ENCODE measurements around the gene SLC44A4.
"Not testable (repeated sequence)": the region's sequence is repeated elsewhere in the genome, so short reads cannot be mapped to it uniquely, and the experiment has no call there.

The SLC44A4 gene

GRCh38 chr6:31878726-31879125 is at the start of gene SLC44A4:
Gene SLC44A4, minus strand, starts transcription at chr6:31878997. Its CDS starts 17 bp downstream, at chr6:31878980.
- no peak for DNase-seq

DNA sequence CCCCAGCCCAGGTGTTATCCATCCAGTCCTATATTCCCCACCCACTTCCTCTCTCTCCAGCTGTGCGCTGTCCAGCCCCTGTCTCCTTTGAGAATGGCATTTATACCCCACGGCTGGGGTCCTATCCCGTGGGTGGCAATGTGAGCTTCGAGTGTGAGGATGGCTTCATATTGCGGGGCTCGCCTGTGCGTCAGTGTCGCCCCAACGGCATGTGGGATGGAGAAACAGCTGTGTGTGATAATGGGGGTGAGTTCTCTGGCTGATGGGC is 49.8 kb upstream of the SLC44A4 start:
- no peak for DNase-seq

DNA sequence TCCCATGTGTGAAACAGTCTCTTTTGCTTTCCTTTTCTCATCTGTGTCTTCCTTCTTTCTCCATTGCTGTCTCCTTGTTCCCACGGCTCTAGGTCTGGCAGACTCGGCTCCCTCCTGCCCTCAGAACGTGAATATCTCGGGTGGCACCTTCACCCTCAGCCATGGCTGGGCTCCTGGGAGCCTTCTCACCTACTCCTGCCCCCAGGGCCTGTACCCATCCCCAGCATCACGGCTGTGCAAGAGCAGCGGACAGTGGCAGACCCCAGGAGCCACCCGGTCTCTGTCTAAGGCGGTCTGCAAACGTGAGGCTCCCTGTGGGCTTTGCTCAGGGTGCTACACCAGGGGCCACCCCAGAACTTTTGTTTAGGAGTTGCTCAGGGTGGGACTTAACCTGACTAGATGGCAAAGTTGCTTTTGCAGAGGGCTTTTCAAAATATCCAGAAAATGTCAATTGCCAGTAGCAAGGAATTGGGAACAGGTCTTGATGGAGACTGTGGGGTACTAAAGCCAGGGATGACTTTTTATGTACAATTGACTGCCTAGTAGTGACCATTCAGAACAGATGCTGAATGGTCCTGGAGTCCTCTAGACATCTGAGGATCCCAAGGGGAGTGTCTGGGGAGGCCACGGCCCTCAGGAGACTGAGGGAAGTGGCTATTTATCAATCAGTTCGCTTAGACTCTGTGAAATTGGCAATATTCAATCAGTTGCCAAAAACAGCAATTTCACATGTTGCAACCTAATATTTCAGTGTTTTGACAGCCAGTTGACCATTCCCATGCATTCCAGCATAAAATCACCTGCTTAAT is 49.3 kb upstream of the SLC44A4 start:
- DNase-seq: no peak

- DNase-seq: no peak
Observed at GRCh38 chr6:31927242-31927862, 48.6 kb upstream of the SLC44A4 start, which contains the start of gene C2. Gene C2, plus strand, starts transcription at chr6:31927717. Its CDS starts 36 bp downstream, at chr6:31927753.

- peak; percentile 15 for DNase-seq
Observed at GRCh38 chr6:31922942-31923341, 44.1 kb upstream of the SLC44A4 start.

DNA sequence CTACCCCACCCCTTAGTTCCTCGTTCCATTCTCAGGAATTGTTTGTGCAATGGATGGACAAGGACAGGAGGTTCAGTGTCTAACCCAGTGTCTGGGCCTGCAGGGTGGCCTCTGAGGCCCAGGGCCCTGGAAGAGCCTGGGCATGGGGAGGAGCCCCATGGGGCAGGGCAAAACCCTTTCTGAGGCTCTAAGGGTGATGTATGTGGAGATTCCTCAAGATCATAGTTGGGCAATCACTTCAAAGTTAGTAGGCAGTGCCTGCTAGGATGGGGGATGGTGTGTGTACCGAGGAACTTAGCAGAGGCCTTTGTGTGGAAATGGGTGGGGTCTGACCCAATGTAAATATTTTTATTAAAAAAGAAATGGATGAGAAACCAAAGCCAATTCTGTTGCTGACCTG is 42.0 kb upstream of the SLC44A4 start:
- DNase-seq: no peak

DNA sequence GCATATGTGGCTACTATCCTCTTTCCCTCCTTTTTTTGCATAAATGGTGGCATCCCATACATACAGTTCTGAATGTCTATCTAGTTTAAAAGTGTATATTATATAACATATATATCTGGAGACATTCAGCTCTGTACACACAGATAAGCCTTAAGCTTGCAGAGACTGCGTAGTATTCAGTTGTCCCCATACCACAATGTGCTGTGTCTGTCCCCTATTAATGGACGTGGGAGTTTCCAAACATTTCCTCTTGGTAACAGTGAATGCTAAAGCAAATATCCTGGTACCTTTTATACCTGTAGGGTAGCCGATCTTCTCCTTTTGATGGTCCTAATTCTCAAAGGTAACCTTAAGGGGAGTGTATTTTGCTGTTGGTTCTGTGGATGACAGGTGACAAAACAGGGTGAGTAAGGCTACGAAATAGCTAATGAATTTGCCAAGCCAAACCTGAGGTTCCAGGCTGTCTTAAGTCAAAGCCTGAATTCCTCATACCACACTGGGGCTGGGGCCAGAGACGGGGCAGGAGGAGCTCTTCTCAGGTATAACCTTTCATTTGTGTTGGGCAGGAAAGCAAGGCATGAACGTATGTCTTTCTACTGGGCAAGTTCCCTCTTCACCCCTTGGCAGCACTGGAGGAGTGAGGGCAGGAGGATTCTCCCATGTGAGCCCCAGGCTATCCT is 41.0 kb upstream of the SLC44A4 start:
- DNase-seq: no peak

DNA sequence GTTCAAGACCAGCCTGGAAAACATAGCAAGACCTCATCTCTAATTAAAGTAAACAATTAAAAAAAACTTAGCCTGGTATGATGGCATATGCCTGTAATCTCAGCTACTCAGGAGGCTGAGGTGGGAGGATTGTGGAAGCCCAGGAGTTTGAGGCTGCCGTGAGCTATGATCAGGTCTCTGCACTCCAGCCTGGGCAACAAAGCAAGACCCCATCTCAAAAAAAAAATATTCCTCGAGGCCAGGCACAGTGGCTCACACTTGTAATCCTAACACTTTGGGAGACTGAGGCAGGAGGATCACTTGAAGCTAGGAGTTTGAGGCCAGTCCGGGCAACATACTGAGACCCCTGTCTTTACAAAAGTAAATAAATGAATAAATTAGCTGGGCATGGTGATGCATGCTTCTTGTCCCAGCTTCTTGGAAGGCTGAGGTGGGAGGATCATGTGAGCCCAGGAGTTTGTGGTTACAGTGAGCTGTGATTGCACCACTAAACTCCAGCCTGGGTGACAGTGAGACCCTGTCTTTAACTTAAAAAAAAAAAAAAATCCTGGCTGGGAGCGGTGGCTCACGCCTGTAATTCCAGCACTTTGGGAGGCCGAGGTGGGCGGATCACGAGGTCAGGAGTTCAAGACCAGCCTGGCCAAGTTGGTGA is 39.4 kb upstream of the SLC44A4 start:
- DNase-seq: no peak

- no peak for DNase-seq
Observed at GRCh38 chr6:31915756-31916155, 37.0 kb upstream of the SLC44A4 start.

GRCh38 chr6:31915351-31915750 is 36.6 kb upstream of the SLC44A4 start:
- DNase-seq: no peak

DNA sequence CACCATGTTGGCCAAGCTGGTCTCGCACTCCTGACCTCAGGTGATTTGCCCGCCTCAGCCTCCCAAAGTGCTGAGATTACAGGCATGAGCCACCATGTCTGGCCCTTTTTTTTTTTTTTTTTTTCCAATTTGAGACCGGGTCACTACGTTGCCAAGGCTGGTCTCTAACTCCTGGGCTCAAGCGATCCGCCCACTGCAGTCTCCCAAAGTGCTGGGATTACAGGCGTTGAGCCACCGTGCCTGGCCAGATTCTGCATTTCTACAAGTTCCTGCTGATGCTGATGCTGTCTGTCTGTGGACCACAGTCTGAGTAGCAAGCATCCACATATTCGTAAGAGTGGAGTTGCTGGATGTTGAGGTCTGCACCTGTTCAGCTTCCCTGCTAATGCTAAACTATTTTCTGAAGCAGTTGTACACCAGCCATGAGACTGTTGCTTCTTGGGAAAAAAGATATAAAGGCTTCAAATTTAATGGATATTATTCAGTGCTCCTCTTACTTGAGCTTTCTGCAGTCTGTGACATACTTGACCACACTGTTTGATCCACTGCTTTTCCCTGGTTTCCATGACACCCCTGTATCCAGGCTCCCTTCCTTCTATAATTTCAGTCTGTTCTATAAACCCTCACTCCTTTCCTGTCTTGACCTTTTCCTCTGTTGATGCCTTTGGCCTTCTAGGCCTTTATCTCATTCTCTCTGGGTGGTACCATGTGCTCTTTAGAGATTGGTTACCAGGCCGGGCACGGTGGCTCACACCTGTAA is 33.2 kb upstream of the SLC44A4 start:
- no peak for DNase-seq

DNA sequence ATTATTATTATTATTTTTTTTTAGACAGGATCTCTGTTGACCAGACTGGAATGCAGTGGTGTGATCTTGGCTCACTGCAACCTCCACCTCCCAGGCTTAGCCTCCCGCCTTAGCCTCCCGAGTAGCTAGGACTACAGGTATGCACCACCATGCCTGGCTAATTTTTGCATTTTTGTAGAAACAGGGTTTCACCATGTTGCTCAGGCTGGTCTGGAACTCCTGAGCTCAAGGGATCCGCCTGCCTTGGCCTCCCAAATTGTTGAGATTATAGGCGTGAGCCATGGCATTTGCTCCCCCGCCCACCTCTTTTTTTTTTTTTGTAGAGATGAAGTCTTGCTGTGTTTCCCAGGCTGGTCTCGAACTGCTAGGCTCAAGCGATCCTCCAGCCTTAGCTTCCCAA is 30.5 kb upstream of the SLC44A4 start:
- not testable (repeated sequence) for DNase-seq

- no peak for DNase-seq
Observed at GRCh38 chr6:31908791-31909190, 30.0 kb upstream of the SLC44A4 start.

DNA sequence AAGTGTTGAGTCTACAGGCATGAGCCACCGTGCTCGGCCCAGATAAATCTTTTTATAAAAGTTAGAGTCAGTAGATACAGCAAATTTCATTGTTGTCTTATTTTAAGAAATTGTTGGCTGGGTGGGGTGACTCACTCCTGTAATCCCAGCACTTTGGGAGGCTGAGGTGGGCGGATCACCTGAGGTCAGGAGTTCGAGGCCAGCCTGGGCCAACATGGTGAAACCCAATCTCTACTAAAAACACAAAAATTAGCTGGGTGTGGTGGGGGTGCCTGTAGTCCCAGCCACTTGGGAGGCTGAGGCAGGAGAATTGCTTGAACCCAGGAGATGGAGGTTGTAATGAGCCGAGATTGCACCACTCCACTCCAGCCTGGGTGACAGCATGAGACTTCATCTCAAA is 29.5 kb upstream of the SLC44A4 start:
- not testable (repeated sequence) for DNase-seq

GRCh38 chr6:31907158-31907813 is 28.5 kb upstream of the SLC44A4 start:
- DNase-seq: no peak

GRCh38 chr6:31906727-31907126 is 27.9 kb upstream of the SLC44A4 start:
- DNase-seq: not testable (repeated sequence)

DNA sequence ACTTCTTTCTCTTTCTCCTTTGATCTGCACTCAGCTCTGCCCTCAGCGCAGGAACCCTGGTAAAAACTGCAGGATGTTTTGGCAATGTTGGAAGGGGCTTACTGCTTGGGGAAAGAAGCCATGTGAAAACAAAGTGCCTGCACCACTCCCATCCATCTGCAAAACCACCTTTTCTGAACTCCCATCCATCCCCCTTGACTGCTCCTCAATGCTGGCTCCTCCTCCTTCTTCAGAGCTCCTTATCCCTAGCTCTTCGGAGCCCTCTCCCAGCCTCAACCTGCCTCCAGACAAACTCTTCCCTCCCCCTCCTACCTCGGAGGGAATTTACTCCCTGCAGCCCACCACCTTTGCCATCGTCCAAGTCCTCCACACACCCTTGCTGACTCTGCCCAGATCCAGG is 27.3 kb upstream of the SLC44A4 start:
- DNase-seq: no peak

DNA sequence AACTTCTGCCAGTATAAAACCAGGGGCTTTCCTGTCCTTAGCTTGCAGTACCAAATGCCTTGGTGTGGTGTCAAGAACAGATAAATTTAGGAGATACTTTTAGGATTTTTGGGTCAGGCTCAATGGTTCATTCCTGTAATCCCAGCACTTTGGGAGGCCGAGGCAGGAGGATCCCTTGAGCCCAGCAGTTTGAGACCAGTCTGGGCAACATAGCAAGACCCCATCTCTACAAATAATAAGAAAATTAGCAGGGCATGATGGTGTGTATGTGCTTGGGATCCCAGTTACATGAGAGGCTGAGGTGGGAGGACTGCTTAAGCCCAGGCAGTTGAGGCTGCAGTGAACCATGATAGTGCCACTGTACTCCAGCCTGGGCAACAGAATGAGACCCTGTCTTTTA is 26.2 kb upstream of the SLC44A4 start:
- no peak for DNase-seq

DNA sequence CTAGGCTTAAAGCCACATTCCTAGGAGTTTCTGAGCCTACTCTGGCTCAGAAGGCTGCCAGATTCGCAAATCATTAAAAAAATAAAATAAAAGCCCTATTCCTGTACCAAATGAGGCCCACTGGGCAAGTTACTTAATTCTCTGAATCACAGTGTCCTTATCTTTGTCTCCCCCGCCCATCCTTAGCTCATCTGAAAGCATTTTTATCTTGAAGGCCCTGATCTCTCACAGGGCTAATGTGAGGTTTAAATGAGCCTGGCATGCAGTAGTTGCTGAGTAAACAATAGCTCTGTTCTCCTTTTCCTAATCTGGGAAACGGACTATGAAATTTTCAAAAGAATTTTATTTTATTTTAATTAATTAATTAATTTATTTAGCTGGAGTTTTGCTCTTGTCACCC is 25.2 kb upstream of the SLC44A4 start:
- DNase-seq: no peak

- DNase-seq: peak; percentile 85
Observed at GRCh38 chr6:31901953-31902643, 23.3 kb upstream of the SLC44A4 start, which contains the start of gene ZBTB12. Gene ZBTB12, minus strand, starts transcription at chr6:31902086. Its CDS starts 781 bp downstream, at chr6:31901305.

- DNase-seq: peak; percentile 80
Observed at GRCh38 chr6:31901415-31901952, 22.7 kb upstream of the SLC44A4 start.

All from stimulated activated CD4-positive, alpha-beta T cell treated with anti-CD3 and anti-CD28 coated beads, Interleukin-4, amount 100 ng/mL, for 1 hour (primary cell).